Fibroblast of gingiva (primary cell): ENCODE results near the gene NPIPB6.

Experiments used
- DNase-seq: peaks from one replicate; pipeline ENCODE4 v3.0.0-alpha.2; 2011; ENCODE audit warnings: low read depth

The NPIPB6 gene

GRCh38 chr16:28297784-28298510, 65.4 kb downstream of the NPIPB6 start:
- DNase-seq = no peak

- no peak for DNase-seq
These were observed 66.0 kb downstream of the NPIPB6 start for GRCh38 chr16:28297308-28297707.

- DNase-seq = no peak
These were observed 68.0 kb downstream of the NPIPB6 start for GRCh38 chr16:28295276-28295675.

GRCh38 chr16:28294201-28294600, 69.1 kb downstream of the NPIPB6 start:
- DNase-seq = no peak

GRCh38 chr16:28293601-28293960, 69.7 kb downstream of the NPIPB6 start:
- DNase-seq = no peak

- DNase-seq = no peak
These were observed 70.3 kb downstream of the NPIPB6 start for GRCh38 chr16:28292731-28293600.
